GM12878 (cell line): ENCODE measurements around the gene SPN. TPM values are rescaled to one million over a fixed set of nuclear protein-coding genes. Genes with fewer than 3 reads are reported as not detected.

Source experiments
- ATAC-seq: fragments of 200-7000 bp; cut with Tn5 transposase; 3 replicates; pipeline ENCODE4 v1.9.1; 2020; ENCODE audit warnings: mild to moderate bottlenecking, moderate library complexity
- BruUV-seq: library from RNA; stranded (reverse); fragments of 400-500 nt; replicated peaks from 2 replicates; lab custom pipeline; 2021; lab: Mats Ljungman, UMichigan
- CTCF ChIA-PET: fragments of 300-600 bp; sonication (Branson Sonifier 250); formaldehyde crosslinking; extraction: SDS; loops from one replicate; lab custom pipeline; 2021; ENCODE audit warnings: inconsistent platforms; lab: Yijun Ruan, JAX
- POLR2A ChIA-PET: fragments of 350-600 bp; formaldehyde crosslinking; extraction: SDS; loops from one replicate; lab custom pipeline; 2021; ENCODE audit warnings: inconsistent platforms; lab: Charles Lee
- RAD21 ChIA-PET: fragments of 300-600 bp; sonication (Branson Sonifier 250); formaldehyde crosslinking; loops from one replicate; lab custom pipeline; 2023; ENCODE audit warnings: antibody characterized with exemption; ENCODE audit not compliant: unreplicated experiment; lab: Charles Lee
- SMC1A ChIA-PET: fragments of 300-600 bp; sonication (Branson Sonifier 250); formaldehyde crosslinking; loops from one replicate; lab custom pipeline; 2023; ENCODE audit not compliant: unreplicated experiment, uncharacterized antibody; lab: Charles Lee
- DNase-seq: peaks from one replicate; pipeline ENCODE4 v3.0.0-alpha.2; 2011; ENCODE audit warnings: low read depth, low spot score
- FAIRE-seq: peaks from 3 replicates; lab custom pipeline; 2011; peaks lifted over from hg19 to GRCh38; lab: Jason Lieb, UNC
- H2AFZ ChIP-seq: 2 replicates; pipeline ENCODE4 v1.6.0; 2011; ENCODE audit warnings: low read depth, low read length, control low read depth; ENCODE audit not compliant: control insufficient read depth
- H3K27ac ChIP-seq: 2 replicates; pipeline ENCODE4 v1.5.1; 2011; ENCODE audit warnings: control low read depth; ENCODE audit not compliant: control insufficient read depth, insufficient read depth
- H3K27me3 ChIP-seq, 2 experiments: replicated peaks in 1 of 2; 2 replicates each; pipeline versions ENCODE4 v1.6.0 to v1.6.1; 2011; ENCODE audit warnings: low read length in 1 of 2; ENCODE audit not compliant: control insufficient read depth in 2 of 2, insufficient read depth in 2 of 2
- H3K36me3 ChIP-seq, 2 experiments: 2 replicates each; pipeline ENCODE4 v1.5.1; 2011; ENCODE audit warnings: low read length in 1 of 2; ENCODE audit not compliant: control insufficient read depth in 2 of 2, insufficient read depth in 2 of 2
- H3K4me1 ChIP-seq: 2 replicates; pipeline ENCODE4 v1.6.1; 2011; ENCODE audit warnings: mild to moderate bottlenecking, low read length, moderate library complexity, mixed read lengths; ENCODE audit not compliant: control insufficient read depth, insufficient read depth
- H3K4me2 ChIP-seq: 2 replicates; pipeline ENCODE4 v1.6.0; 2011; ENCODE audit warnings: control low read depth; ENCODE audit not compliant: control insufficient read depth, insufficient read depth
- H3K4me3 ChIP-seq: fragments of 200-600 bp; sonication (generic); 2 replicates; pipeline ENCODE4 v1.5.1; 2016
- H3K79me2 ChIP-seq: 2 replicates; pipeline ENCODE4 v1.6.0; 2011; ENCODE audit warnings: low read length; ENCODE audit not compliant: control insufficient read depth, insufficient read depth
- H3K9ac ChIP-seq: 2 replicates; pipeline ENCODE4 v1.8.0; 2011; ENCODE audit warnings: low read length, control low read depth, mixed read lengths; ENCODE audit not compliant: control insufficient read depth, insufficient read depth
- H3K9me3 ChIP-seq: replicated peaks from 3 replicates; pipeline ENCODE4 v1.5.1; 2011; ENCODE audit warnings: mild to moderate bottlenecking, low read length; ENCODE audit not compliant: control insufficient read depth, insufficient read depth
- H4K20me1 ChIP-seq: 2 replicates; pipeline ENCODE4 v1.6.0; 2011; ENCODE audit not compliant: control insufficient read depth, insufficient read depth
- CREB1 ChIP-seq: IDR thresholded peaks from 2 replicates; pipeline ENCODE4 v1.6.1; 2012; ENCODE audit warnings: low read depth, mild to moderate bottlenecking, inconsistent platforms
- HCFC1 ChIP-seq: fragments of 150-350 bp; IDR thresholded peaks from 2 replicates; pipeline ENCODE4 v1.6.1; 2014; ENCODE audit warnings: low read length
- NFYB ChIP-seq: IDR thresholded peaks from 2 replicates; pipeline ENCODE4 v1.6.1; 2011; ENCODE audit warnings: low read depth, mild to moderate bottlenecking, low read length, improper control_type of control experiment, moderate library complexity; ENCODE audit not compliant: insufficient read depth
- PAX5 ChIP-seq: IDR thresholded peaks from 2 replicates; pipeline ENCODE4 v1.6.1; 2011; ENCODE audit warnings: low read depth, low read length, borderline replicate concordance
- SIX5 ChIP-seq: IDR thresholded peaks from 2 replicates; pipeline ENCODE4 v1.6.1; 2011; ENCODE audit warnings: mild to moderate bottlenecking, low read depth, low read length, moderate library complexity; ENCODE audit not compliant: severe bottlenecking
- YY1 ChIP-seq: IDR thresholded peaks from 2 replicates; pipeline ENCODE4 v1.6.1; 2011; ENCODE audit warnings: low read depth, mild to moderate bottlenecking, low read length
- WGBS: methylation state at CpG from one replicate; pipeline ENCODE4 v1.1.6; 2016; ENCODE audit warnings: low lambda C conversion rate; ENCODE audit not compliant: insufficient replicate concordance, insufficient coverage; ENCODE audit errors: missing lambda C conversion rate; 5-methylcytosine and 5-hydroxymethylcytosine counted together
- in situ Hi-C: fragments of 300-500 bp; cut with MboI; formaldehyde crosslinking; loops from 9 replicates; pipeline ENCODE4 v1.14.3; 2018; ENCODE audit warnings: mixed read lengths
- intact Hi-C: fragments of 100-400 bp; cut with micrococcal nuclease; formaldehyde crosslinking; loops from one replicate; pipeline ENCODE4 v1.14.2; 2022; ENCODE audit not compliant: unreplicated experiment
- polyA plus RNA-seq, 11 experiments: library from polyadenylated mRNA; depleted of rRNA in 4 of 11; unstranded in 6 of 11; stranded (reverse) in 5 of 11; fragments of >200 nt; fragmentation: Nextera tagmentation in 4 of 11; fragmentation: Illumina TruSeq in 1 of 11; extraction: Ambion mirVana in 4 of 11; extraction: Trizol in 1 of 11; gene quantifications; 1 replicate in 1 of 11; 2 replicates in 10 of 11; pipeline versions ENCODE4 v1.2.1 to v1.2.3, GENCODE V29; 2011 to 2016; ENCODE audit warnings: inconsistent platforms in 2 of 11, missing spikeins in 2 of 11, low read depth in 1 of 11
- total RNA-seq, 4 experiments: library from RNA; depleted of rRNA in 3 of 4; stranded (reverse); fragments of >200 nt in 3 of 4; fragmentation: Illumina TruSeq in 1 of 4; extraction: Trizol in 1 of 4; gene quantifications; 2 replicates each; pipeline versions ENCODE4 v1.2.1 to v1.2.3, GENCODE V29; 2013 to 2021

SPN gene
- total and polyA plus RNA-seq, 10 of the 15 experiments (the other 5 are each of a cell fraction or from before 2014, with no cell fraction given): 16.2 to 173 (median 92.7) TPM

DNA sequence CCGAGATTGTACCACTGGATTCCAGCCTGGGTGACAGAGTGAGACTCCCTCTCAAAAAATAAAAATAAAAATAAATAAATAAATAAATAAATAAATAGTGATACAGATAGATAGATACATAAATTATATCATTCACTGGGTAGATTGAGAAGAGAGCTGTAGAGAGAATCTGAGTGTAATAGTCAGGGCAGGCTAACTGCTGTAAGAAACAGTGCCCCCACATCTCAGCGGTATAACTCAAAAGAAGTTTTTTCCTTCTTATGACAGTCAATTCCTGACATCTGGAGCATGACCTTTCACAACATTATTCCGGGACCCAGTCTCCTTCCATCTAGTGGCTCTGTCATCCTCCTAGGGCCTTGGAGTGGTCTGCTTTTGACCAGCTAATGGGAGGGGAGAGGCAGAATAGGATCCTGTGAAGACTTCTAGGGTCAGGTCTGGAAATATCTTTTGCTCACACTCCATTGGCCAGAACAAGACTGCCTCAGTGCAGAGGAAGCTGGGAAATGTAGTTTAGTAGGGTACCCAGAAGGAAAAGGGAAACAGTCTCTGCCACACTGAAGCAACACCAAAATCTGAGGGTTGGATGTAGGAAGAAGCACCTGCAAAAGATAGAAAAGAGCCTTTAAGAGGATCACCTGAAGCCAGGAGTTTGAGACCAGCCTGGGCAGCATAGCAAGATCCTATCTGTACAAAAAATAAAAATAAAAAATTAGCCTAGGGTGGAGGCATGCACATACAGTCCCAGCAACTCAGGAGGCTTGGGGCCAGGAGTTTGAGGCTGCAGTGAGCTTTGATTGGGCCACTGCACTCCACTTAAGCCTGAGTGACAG is 13.0 kb downstream of the SPN start:
- no peak overlapping the region for H2AFZ ChIP-seq
- peak; percentile 78 for ATAC-seq
- peak; percentile 55 for TF ChIP-seq NFYB
- 0 out of 2 replicates have a peak, but pooled peaks have one; percentile 22 for TF ChIP-seq CREB1
- no peak for TF ChIP-seq PAX5
- TF ChIP-seq YY1: 0 out of 2 replicates have a peak, but pooled peaks have one; percentile 15
- TF ChIP-seq HCFC1: peak; percentile 79
- TF ChIP-seq SIX5: peak; percentile 84
- intact Hi-C loops (loop anchor here (5.0 kb wide), 1 partner anchor 34 kb away; no protein-coding TSS in a partner anchor), in situ Hi-C loops (no loop called here)
- 58% methylated on average over 3 of the region's 3 CpGs for WGBS
- no TSS peak for BruUV-seq
- no peak overlapping the region for H3K4me3 ChIP-seq
- H3K9ac ChIP-seq: no peak overlapping the region
- H3K27me3 ChIP-seq: no peaks in the 10 kb centered on the region
- FAIRE-seq: peak; percentile 88
- H4K20me1 ChIP-seq: peaks cover under 1% of the 10 kb centered on the region; the same call in 1 of the 2 replicates
- peaks cover 8% of the 10 kb centered on the region; the same call in 1 of the 2 replicates for H3K4me1 ChIP-seq
- RAD21 ChIA-PET: interaction anchor here (0.6 to 5.7 kb wide), 4 partner anchors 12 to 44 kb away, joined by 3 to 66 read pairs (median 6); partner anchors contain the start of gene SPN
- no peak for DNase-seq
- H3K79me2 ChIP-seq: peaks cover 12% of the 10 kb centered on the region
- CTCF ChIA-PET: interaction anchor here (1.0 to 1.6 kb wide), 3 partner anchors 9 to 26 kb away, joined by 3 to 7 read pairs (median 4); no protein-coding TSS in a partner anchor
- POLR2A ChIA-PET: interaction anchor here (0.9 to 1.4 kb wide), 6 partner anchors 9 to 23 kb away, joined by 3 to 7 read pairs (median 6); partner anchors contain the start of gene SPN
- H3K36me3 ChIP-seq: peaks cover 2 to 5% of the 10 kb centered on the region in 2 experiments; a peak in 2 of 4 replicates
- H3K9me3 ChIP-seq: no peaks in the 10 kb centered on the region
- no peak overlapping the region for H3K4me2 ChIP-seq
- H3K27ac ChIP-seq: no peak overlapping the region
- SMC1A ChIA-PET: interaction anchor here (0.6 to 6.9 kb wide), 6 partner anchors 9 to 250 kb away, joined by 3 to 69 read pairs (median 4); partner anchors contain the start of genes KCTD13 and SPN
